Rectal smooth muscle tissue (tissue), 1 donor: ENCODE results near the gene WASHC3.

Experiments used
- H3K27ac ChIP-seq: one replicate; pipeline ENCODE4 v1.7.0; 2013; ENCODE audit warnings: low read depth, low read length, inconsistent platforms
- H3K27me3 ChIP-seq: one replicate; pipeline ENCODE4 v1.7.0; 2013; ENCODE audit warnings: low read length; ENCODE audit not compliant: control insufficient read depth, insufficient read depth
- H3K36me3 ChIP-seq: one replicate; pipeline ENCODE4 v1.7.0; 2013; ENCODE audit warnings: low read length; ENCODE audit not compliant: control insufficient read depth, insufficient read depth
- H3K4me1 ChIP-seq: one replicate; pipeline ENCODE4 v1.7.0; 2013; ENCODE audit warnings: low read length; ENCODE audit not compliant: control insufficient read depth, insufficient read depth
- H3K4me3 ChIP-seq: one replicate; pipeline ENCODE4 v1.7.0; 2013; ENCODE audit warnings: low read length
- H3K9ac ChIP-seq: one replicate; pipeline ENCODE4 v1.7.0; 2013; ENCODE audit warnings: low read length

WASHC3 gene

GRCh38 chr12:102005256-102005655 lies 56.5 kb downstream of the WASHC3 start:
- H3K9ac ChIP-seq = no peak overlapping the region
- no peaks in the 10 kb centered on the region for H3K27me3 ChIP-seq
- H3K4me3 ChIP-seq = no peak overlapping the region
- no peak overlapping the region for H3K27ac ChIP-seq
- H3K4me1 ChIP-seq = no peaks in the 10 kb centered on the region
- no peaks in the 10 kb centered on the region for H3K36me3 ChIP-seq

GRCh38 chr12:101997102-101997501 lies 64.7 kb downstream of the WASHC3 start:
- no peak overlapping the region for H3K9ac ChIP-seq
- no peak overlapping the region for H3K27ac ChIP-seq
- no peak overlapping the region for H3K4me3 ChIP-seq
- no peaks in the 10 kb centered on the region for H3K4me1 ChIP-seq
- H3K27me3 ChIP-seq = no peaks in the 10 kb centered on the region
- H3K36me3 ChIP-seq = no peaks in the 10 kb centered on the region

GRCh38 chr12:101995684-101996083 lies 66.1 kb downstream of the WASHC3 start:
- H3K36me3 ChIP-seq = no peaks in the 10 kb centered on the region
- no peak overlapping the region for H3K9ac ChIP-seq
- H3K27me3 ChIP-seq = no peaks in the 10 kb centered on the region
- H3K27ac ChIP-seq = no peak overlapping the region
- H3K4me3 ChIP-seq = no peak overlapping the region
- H3K4me1 ChIP-seq = no peaks in the 10 kb centered on the region

- H3K27ac ChIP-seq = no peak overlapping the region
- H3K4me3 ChIP-seq = no peak overlapping the region
- H3K9ac ChIP-seq = no peak overlapping the region
- no peaks in the 10 kb centered on the region for H3K27me3 ChIP-seq
- no peaks in the 10 kb centered on the region for H3K36me3 ChIP-seq
- no peaks in the 10 kb centered on the region for H3K4me1 ChIP-seq
Observed at GRCh38 chr12:101992091-101992490, 69.7 kb downstream of the WASHC3 start.

- no peak overlapping the region for H3K4me3 ChIP-seq
- H3K9ac ChIP-seq = no peak overlapping the region
- no peak overlapping the region for H3K27ac ChIP-seq
- H3K4me1 ChIP-seq = no peaks in the 10 kb centered on the region
- H3K36me3 ChIP-seq = no peaks in the 10 kb centered on the region
- H3K27me3 ChIP-seq = no peaks in the 10 kb centered on the region
Observed at GRCh38 chr12:101982307-101982706, 79.5 kb downstream of the WASHC3 start.

GRCh38 chr12:101981868-101982267 lies 79.9 kb downstream of the WASHC3 start:
- no peak overlapping the region for H3K4me3 ChIP-seq
- H3K36me3 ChIP-seq = no peaks in the 10 kb centered on the region
- H3K27ac ChIP-seq = no peak overlapping the region
- no peak overlapping the region for H3K9ac ChIP-seq
- H3K27me3 ChIP-seq = no peaks in the 10 kb centered on the region
- H3K4me1 ChIP-seq = no peaks in the 10 kb centered on the region

- Histone ChIP-seq H3K4me3 (no peak overlapping the region), H3K9ac (no peak overlapping the region), H3K27ac (no peak overlapping the region), H3K36me3 (no peaks in the 10 kb centered on the region), H3K27me3 (no peaks in the 10 kb centered on the region), H3K4me1 (no peaks in the 10 kb centered on the region)
Observed at GRCh38 chr12:101968770-101969169, 93.0 kb downstream of the WASHC3 start.

GRCh38 chr12:101967506-101967905 lies 94.3 kb downstream of the WASHC3 start:
- H3K4me3 ChIP-seq = no peak overlapping the region
- H3K27ac ChIP-seq = no peak overlapping the region
- H3K4me1 ChIP-seq = no peaks in the 10 kb centered on the region
- no peak overlapping the region for H3K9ac ChIP-seq
- no peaks in the 10 kb centered on the region for H3K27me3 ChIP-seq
- no peaks in the 10 kb centered on the region for H3K36me3 ChIP-seq

GRCh38 chr12:101966496-101966895 lies 95.3 kb downstream of the WASHC3 start:
- H3K27ac ChIP-seq = no peak overlapping the region

GRCh38 chr12:101963697-101964096 lies 98.1 kb downstream of the WASHC3 start:
- H3K27ac ChIP-seq = no peak overlapping the region
- H3K9ac ChIP-seq = no peak overlapping the region
- no peak overlapping the region for H3K4me3 ChIP-seq
- no peaks in the 10 kb centered on the region for H3K36me3 ChIP-seq
- H3K4me1 ChIP-seq = no peaks in the 10 kb centered on the region
- H3K27me3 ChIP-seq = no peaks in the 10 kb centered on the region

More at GRCh38 chr12:101966496-101966895, 95.3 kb downstream of the WASHC3 start:
- Histone ChIP-seq H3K27me3 (no peaks in the 10 kb centered on the region), H3K4me3 (no peak overlapping the region), H3K4me1 (no peaks in the 10 kb centered on the region), H3K36me3 (no peaks in the 10 kb centered on the region), H3K9ac (no peak overlapping the region)
